Testis (tissue), 2 donors: ENCODE results near the gene NME8.

Source experiments
- POLR2A ChIP-seq: fragments of 450-650 bp; IDR thresholded peaks from one replicate; pipeline ENCODE4 v1.6.1; 2017; ENCODE audit warnings: antibody characterized with exemption, mild to moderate bottlenecking, moderate library complexity
- TF ChIP-seq, protein P1 (sequence below), 3 experiments: fragments of 450-650 bp in 2 of 3; fragments of 200-600 bp in 1 of 3; sonication (generic) in 1 of 3; IDR thresholded peaks; one replicate each; pipeline ENCODE4 v1.5.1; 2016 to 2019; ENCODE audit warnings: antibody characterized with exemption in 3 of 3, mild to moderate bottlenecking in 2 of 3, moderate library complexity in 1 of 3

DNA sequence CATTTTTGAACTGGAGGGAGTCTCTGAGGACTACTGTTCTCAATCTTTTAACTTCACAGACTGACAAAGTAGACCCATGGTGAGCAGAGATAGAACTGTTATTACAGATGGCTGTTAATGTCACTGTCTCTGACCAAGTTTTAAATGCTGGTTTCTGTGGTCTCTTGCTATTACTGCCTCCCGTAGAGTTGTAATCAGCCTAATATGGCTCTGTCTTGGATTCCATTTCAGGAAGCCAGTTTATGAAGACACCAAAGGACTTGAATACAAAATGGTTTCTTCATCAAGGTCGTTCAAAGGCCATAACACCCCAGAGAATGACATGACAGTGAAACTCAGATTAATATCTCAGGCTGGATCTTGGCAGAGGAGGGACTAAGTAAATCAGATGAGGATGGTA is 64.4 kb downstream of the NME8 start:
- TF ChIP-seq POLR2A, result no peak
- TF ChIP-seq, protein P1, sequence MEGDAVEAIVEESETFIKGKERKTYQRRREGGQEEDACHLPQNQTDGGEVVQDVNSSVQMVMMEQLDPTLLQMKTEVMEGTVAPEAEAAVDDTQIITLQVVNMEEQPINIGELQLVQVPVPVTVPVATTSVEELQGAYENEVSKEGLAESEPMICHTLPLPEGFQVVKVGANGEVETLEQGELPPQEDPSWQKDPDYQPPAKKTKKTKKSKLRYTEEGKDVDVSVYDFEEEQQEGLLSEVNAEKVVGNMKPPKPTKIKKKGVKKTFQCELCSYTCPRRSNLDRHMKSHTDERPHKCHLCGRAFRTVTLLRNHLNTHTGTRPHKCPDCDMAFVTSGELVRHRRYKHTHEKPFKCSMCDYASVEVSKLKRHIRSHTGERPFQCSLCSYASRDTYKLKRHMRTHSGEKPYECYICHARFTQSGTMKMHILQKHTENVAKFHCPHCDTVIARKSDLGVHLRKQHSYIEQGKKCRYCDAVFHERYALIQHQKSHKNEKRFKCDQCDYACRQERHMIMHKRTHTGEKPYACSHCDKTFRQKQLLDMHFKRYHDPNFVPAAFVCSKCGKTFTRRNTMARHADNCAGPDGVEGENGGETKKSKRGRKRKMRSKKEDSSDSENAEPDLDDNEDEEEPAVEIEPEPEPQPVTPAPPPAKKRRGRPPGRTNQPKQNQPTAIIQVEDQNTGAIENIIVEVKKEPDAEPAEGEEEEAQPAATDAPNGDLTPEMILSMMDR (IDR thresholded peaks at IDR 0.05), result no peak
